ENCODE measurements around the gene SDCBP2.

DNA sequence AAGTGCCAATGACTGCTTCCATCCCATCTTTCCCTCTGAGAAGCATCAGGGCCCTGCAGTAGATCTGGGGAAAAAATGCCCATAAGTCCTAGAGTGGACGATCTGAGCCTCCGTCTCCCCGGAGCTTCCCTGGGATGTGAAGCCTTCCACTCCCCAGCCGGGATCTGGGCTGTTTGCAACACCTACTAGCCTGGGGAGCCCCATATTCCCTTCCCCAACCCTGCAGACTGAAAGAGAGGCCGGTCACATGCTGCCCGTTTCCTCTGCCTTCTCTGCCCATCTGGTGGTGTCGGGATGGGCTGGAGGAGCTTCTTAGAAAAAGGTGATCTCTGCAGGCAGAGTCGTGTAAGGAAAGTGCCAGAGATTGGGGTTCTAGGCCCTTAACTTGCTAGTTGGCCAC lies 61.8 kb downstream of the SDCBP2 start:
- TF ChIP-seq, protein P1, sequence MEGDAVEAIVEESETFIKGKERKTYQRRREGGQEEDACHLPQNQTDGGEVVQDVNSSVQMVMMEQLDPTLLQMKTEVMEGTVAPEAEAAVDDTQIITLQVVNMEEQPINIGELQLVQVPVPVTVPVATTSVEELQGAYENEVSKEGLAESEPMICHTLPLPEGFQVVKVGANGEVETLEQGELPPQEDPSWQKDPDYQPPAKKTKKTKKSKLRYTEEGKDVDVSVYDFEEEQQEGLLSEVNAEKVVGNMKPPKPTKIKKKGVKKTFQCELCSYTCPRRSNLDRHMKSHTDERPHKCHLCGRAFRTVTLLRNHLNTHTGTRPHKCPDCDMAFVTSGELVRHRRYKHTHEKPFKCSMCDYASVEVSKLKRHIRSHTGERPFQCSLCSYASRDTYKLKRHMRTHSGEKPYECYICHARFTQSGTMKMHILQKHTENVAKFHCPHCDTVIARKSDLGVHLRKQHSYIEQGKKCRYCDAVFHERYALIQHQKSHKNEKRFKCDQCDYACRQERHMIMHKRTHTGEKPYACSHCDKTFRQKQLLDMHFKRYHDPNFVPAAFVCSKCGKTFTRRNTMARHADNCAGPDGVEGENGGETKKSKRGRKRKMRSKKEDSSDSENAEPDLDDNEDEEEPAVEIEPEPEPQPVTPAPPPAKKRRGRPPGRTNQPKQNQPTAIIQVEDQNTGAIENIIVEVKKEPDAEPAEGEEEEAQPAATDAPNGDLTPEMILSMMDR (IDR thresholded peaks at IDR 0.05): no peak
- TF ChIP-seq POLR2A (IDR thresholded peaks at IDR 0.05): no peak

Data from heart left ventricle (tissue), 13 donors.